A549 (cell line): ENCODE measurements around the gene IL23R.

ENCODE experiments used
- CTCF ChIP-seq: fragments of >200 bp; sonication (Bioruptor Twin); formaldehyde crosslinking; IDR thresholded peaks from 3 replicates; pipeline ENCODE4 v1.5.1; 2016
- HDAC2 ChIP-seq: fragments of 200-600 bp; sonication (generic); IDR thresholded peaks from 2 replicates; pipeline ENCODE4 v1.6.1; 2016
- HMGXB4 ChIP-seq: fragments of 250-450 bp; sonication (Bioruptor Pico); IDR thresholded peaks from 2 replicates; pipeline ENCODE4 v1.5.0; 2021; ENCODE audit warnings: mild to moderate bottlenecking, moderate library complexity, borderline replicate concordance
- JUN ChIP-seq, 2 experiments: fragments of >200 bp; sonication (Bioruptor Twin); formaldehyde crosslinking; IDR thresholded peaks; 2 replicates in 1 of 2; 3 replicates in 1 of 2; pipeline ENCODE4 v1.6.1; 2016 to 2017
- JUNB ChIP-seq: fragments of >200 bp; sonication (Bioruptor Twin); formaldehyde crosslinking; IDR thresholded peaks from 2 replicates; pipeline ENCODE4 v1.6.1; 2016
- MAX ChIP-seq: IDR thresholded peaks from 2 replicates; pipeline ENCODE4 v1.6.1; 2012
- POLR2A ChIP-seq: IDR thresholded peaks from 2 replicates; pipeline ENCODE4 v1.6.1; 2012; ENCODE audit warnings: mild to moderate bottlenecking, low read length
- RAD21 ChIP-seq, 2 experiments: fragments of >200 bp in 1 of 2; sonication (Bioruptor Twin) in 1 of 2; formaldehyde crosslinking in 1 of 2; IDR thresholded peaks in 1 of 2; conservative IDR thresholded peaks in 1 of 2; 2 replicates in 1 of 2; 3 replicates in 1 of 2; pipeline ENCODE4 v1.6.1; 2012 to 2018; ENCODE audit warnings: inconsistent platforms in 1 of 2
- RCOR1 ChIP-seq: fragments of 150-350 bp; IDR thresholded peaks from 2 replicates; pipeline ENCODE4 v1.6.1; 2014; ENCODE audit warnings: antibody characterized with exemption, low read length, low read depth
- SMC3 ChIP-seq: fragments of >200 bp; sonication (Bioruptor Twin); formaldehyde crosslinking; IDR thresholded peaks from 3 replicates; pipeline ENCODE4 v1.6.1; 2018; ENCODE audit warnings: inconsistent platforms
- TF ChIP-seq, protein P1 (sequence below): fragments of >200 bp; sonication (Bioruptor Twin); formaldehyde crosslinking; IDR thresholded peaks from 2 replicates; pipeline ENCODE4 v1.6.1; 2016

DNA sequence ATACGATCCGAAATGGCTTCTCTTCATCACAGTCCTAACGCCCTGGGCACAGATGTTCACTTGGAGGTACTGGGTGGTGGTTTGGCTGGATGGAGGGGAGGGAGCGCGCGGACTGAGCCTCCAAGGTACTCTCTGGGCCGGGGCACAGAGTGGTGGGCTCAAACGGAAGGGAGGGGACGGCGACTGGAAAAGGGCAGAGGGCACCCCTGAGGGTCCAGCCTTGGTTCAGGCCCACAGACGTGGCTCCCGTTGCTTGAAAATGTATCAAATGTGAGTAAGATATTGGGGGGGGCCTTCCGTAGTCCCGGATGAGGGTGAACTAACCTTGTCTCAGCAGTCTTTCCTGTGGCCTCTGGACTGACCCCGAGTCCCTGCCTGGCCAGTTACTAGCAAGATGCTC is 141.9 kb downstream of the IL23R start:
- TF ChIP-seq CTCF (no peak), POLR2A (no peak), SMC3 (no peak), JUNB (no peak), MAX (no peak), RCOR1 (no peak), HDAC2 (no peak), HMGXB4 (CRISPR knock-in tag) (no peak), RAD21 (conservative IDR thresholded peaks at IDR 0.05 in 1 of 2, IDR thresholded peaks at IDR 0.05 in 1 of 2) (no peak), JUN (IDR thresholded peaks at IDR 0.05) (no peak)
- TF ChIP-seq, protein P1, sequence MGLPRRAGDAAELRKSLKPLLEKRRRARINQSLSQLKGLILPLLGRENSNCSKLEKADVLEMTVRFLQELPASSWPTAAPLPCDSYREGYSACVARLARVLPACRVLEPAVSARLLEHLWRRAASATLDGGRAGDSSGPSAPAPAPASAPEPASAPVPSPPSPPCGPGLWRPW = no peak
